SK-N-SH (cell line): ENCODE data around the gene XRCC6. TPM values are rescaled to one million over a fixed set of nuclear protein-coding genes. Genes with fewer than 3 reads are reported as not detected.

Source experiments
- CTCF ChIA-PET: fragments of 300-600, 350-600 bp; formaldehyde crosslinking; extraction: SDS; loops from one replicate; lab custom pipeline; 2021; lab: Yijun Ruan, JAX
- POLR2A ChIA-PET: fragments of 350-600 bp; sonication (Branson Sonifier 250); formaldehyde crosslinking; extraction: SDS; loops from one replicate; lab custom pipeline; 2020; ENCODE audit warnings: antibody characterized with exemption, inconsistent platforms; lab: Yijun Ruan, JAX
- DNase-seq: peaks from one replicate; pipeline ENCODE4 v3.0.0; 2012
- H2AFZ ChIP-seq: fragments of 200-600 bp; sonication (generic); 2 replicates; pipeline ENCODE4 v1.8.1; 2016; ENCODE audit warnings: antibody characterized with exemption, mild to moderate bottlenecking, low read depth
- H3F3A ChIP-seq: fragments of 200-600 bp; sonication (generic); replicated peaks from 2 replicates; pipeline ENCODE3; 2016; ENCODE audit warnings: antibody characterized with exemption, mild to moderate bottlenecking; ENCODE audit not compliant: insufficient read depth
- H3K27ac ChIP-seq, 2 experiments: fragments of 200-500 bp in 1 of 2; fragments of 200-600 bp in 1 of 2; sonication (Bioruptor generic) in 1 of 2; sonication (generic), shearing (Covaris generic) in 1 of 2; 2 replicates each; pipeline versions ENCODE4 v1.5.1 to v1.6.1; 2014 to 2016; ENCODE audit warnings: low read depth in 2 of 2, inconsistent platforms in 1 of 2, low read length in 1 of 2, mild to moderate bottlenecking in 1 of 2, mixed read lengths in 1 of 2
- H3K27me3 ChIP-seq: fragments of 200-600 bp; sonication (generic), shearing (Covaris generic); 2 replicates; pipeline ENCODE4 v1.6.1; 2016; ENCODE audit warnings: mixed run types; ENCODE audit not compliant: insufficient read depth
- H3K36me3 ChIP-seq, 2 experiments: fragments of 200-500 bp in 1 of 2; fragments of 200-600 bp in 1 of 2; sonication (Bioruptor generic) in 1 of 2; sonication (generic) in 1 of 2; replicated peaks in 1 of 2; 2 replicates each; pipeline versions ENCODE3 to v1.5.1; 2014 to 2016; ENCODE audit warnings: low read length in 1 of 2, mild to moderate bottlenecking in 1 of 2; ENCODE audit not compliant: insufficient read depth in 2 of 2, control insufficient read depth in 1 of 2
- H3K4me1 ChIP-seq, 2 experiments: fragments of 200-500 bp in 1 of 2; fragments of 200-600 bp in 1 of 2; sonication (Bioruptor generic) in 1 of 2; sonication (generic), shearing (Covaris generic) in 1 of 2; 2 replicates each; pipeline versions ENCODE4 v1.5.1 to v1.6.1; 2014 to 2016; ENCODE audit warnings: low read depth in 1 of 2, low read length in 1 of 2, mixed run types in 1 of 2; ENCODE audit not compliant: insufficient read depth in 2 of 2, control insufficient read depth in 1 of 2
- H3K4me2 ChIP-seq: fragments of 200-600 bp; sonication (generic), shearing (Covaris generic); 2 replicates; pipeline ENCODE4 v1.6.1; 2017; ENCODE audit warnings: mixed run types
- H3K4me3 ChIP-seq, 2 experiments: fragments of 200-500 bp in 1 of 2; fragments of 200-600 bp in 1 of 2; sonication (Bioruptor generic) in 1 of 2; sonication (generic), shearing (Covaris generic) in 1 of 2; 2 replicates each; pipeline versions ENCODE4 v1.5.1 to v1.8.1; 2014 to 2016; ENCODE audit warnings: low read depth in 2 of 2, inconsistent platforms in 1 of 2, low read length in 1 of 2, mild to moderate bottlenecking in 1 of 2, mixed read lengths in 1 of 2, moderate library complexity in 1 of 2
- H3K79me2 ChIP-seq: fragments of 200-600 bp; sonication (generic); 2 replicates; pipeline ENCODE4 v1.8.1; 2017; ENCODE audit warnings: mild to moderate bottlenecking; ENCODE audit not compliant: insufficient read depth
- H3K9ac ChIP-seq: fragments of 200-600 bp; sonication (generic); 2 replicates; pipeline ENCODE4 v1.6.1; 2017; ENCODE audit warnings: mixed run types
- H3K9me2 ChIP-seq: fragments of 200-600 bp; sonication (generic); 2 replicates; pipeline ENCODE4 v1.6.1; 2017; ENCODE audit warnings: mixed run types
- H3K9me3 ChIP-seq: fragments of 200-600 bp; sonication (generic); 2 replicates; pipeline ENCODE4 v1.6.1; 2017; ENCODE audit warnings: mixed run types, mild to moderate bottlenecking, moderate library complexity
- H4K20me1 ChIP-seq: fragments of 200-600 bp; sonication (generic); 2 replicates; pipeline ENCODE4 v1.6.1; 2017; ENCODE audit warnings: mild to moderate bottlenecking, mixed run types; ENCODE audit not compliant: insufficient read depth
- FOSL2 ChIP-seq: IDR thresholded peaks from 2 replicates; pipeline ENCODE4 v1.4.0; 2012; ENCODE audit warnings: low read depth, mild to moderate bottlenecking, moderate library complexity, borderline replicate concordance
- FOXJ3 ChIP-seq: sonication (generic); formaldehyde crosslinking; IDR thresholded peaks from 2 replicates; pipeline ENCODE4 v1.5.1; 2020; ENCODE audit warnings: mild to moderate bottlenecking, missing genetic modification reagents
- FOXM1 ChIP-seq: IDR thresholded peaks from 2 replicates; pipeline ENCODE4 v1.4.0; 2012; ENCODE audit warnings: low read depth, mild to moderate bottlenecking
- GABPA ChIP-seq: IDR thresholded peaks from 2 replicates; pipeline ENCODE4 v1.4.0; 2012; ENCODE audit warnings: low read depth, mild to moderate bottlenecking
- JUND ChIP-seq: IDR thresholded peaks from 2 replicates; pipeline ENCODE4 v1.4.0; 2012
- MEF2A ChIP-seq: IDR thresholded peaks from 2 replicates; pipeline ENCODE4 v1.4.0; 2012; ENCODE audit warnings: low read depth, borderline replicate concordance
- NRF1 ChIP-seq: IDR thresholded peaks from 2 replicates; pipeline ENCODE4 v1.6.1; 2012; ENCODE audit warnings: low read depth, mild to moderate bottlenecking, low read length
- POLR2AphosphoS5 ChIP-seq: IDR thresholded peaks from 2 replicates; pipeline ENCODE4 v1.6.1; 2012; ENCODE audit warnings: low read depth, low read length
- RAD21 ChIP-seq: IDR thresholded peaks from 2 replicates; pipeline ENCODE4 v1.6.1; 2012; ENCODE audit warnings: mild to moderate bottlenecking, low read length
- RCOR1 ChIP-seq: fragments of 150-350 bp; IDR thresholded peaks from 2 replicates; pipeline ENCODE4 v1.6.1; 2017; ENCODE audit warnings: antibody characterized with exemption, low read length
- RFX5 ChIP-seq: IDR thresholded peaks from 2 replicates; pipeline ENCODE4 v1.6.1; 2012; ENCODE audit warnings: mild to moderate bottlenecking, improper control_type of control experiment, low read length
- TAF1 ChIP-seq: IDR thresholded peaks from 2 replicates; pipeline ENCODE4 v1.6.1; 2012; ENCODE audit warnings: low read depth, mild to moderate bottlenecking, low read length, moderate library complexity, borderline replicate concordance
- TCF12 ChIP-seq: IDR thresholded peaks from 2 replicates; pipeline ENCODE4 v1.4.0; 2012
- TEAD4 ChIP-seq: IDR thresholded peaks from 2 replicates; pipeline ENCODE4 v1.4.0; 2012; ENCODE audit warnings: mild to moderate bottlenecking, borderline replicate concordance; ENCODE audit not compliant: insufficient read depth
- WGBS: methylation state at CpG from one replicate; pipeline ENCODE4 v1.1.6; 2017; ENCODE audit warnings: low lambda C conversion rate; 5-methylcytosine and 5-hydroxymethylcytosine counted together
- polyA plus RNA-seq, 3 experiments: library from polyadenylated mRNA; depleted of rRNA; stranded (reverse); fragments of >200 nt; gene quantifications; 2 replicates each; pipeline ENCODE4 v1.2.3, GENCODE V29; 2012
- TF ChIP-seq, protein P1 (sequence below): fragments of 150-350 bp; IDR thresholded peaks from 2 replicates; pipeline ENCODE4 v1.6.1; 2017; ENCODE audit warnings: antibody characterized with exemption, low read length, low read depth, borderline replicate concordance
- TF ChIP-seq, protein P2 (sequence below): IDR thresholded peaks from 2 replicates; pipeline ENCODE4 v1.4.0; 2012; ENCODE audit warnings: low read depth, borderline replicate concordance
- TF ChIP-seq, protein P3 (sequence below): IDR thresholded peaks from 2 replicates; pipeline ENCODE4 v1.4.0; 2012; ENCODE audit warnings: low read depth, borderline replicate concordance
- TF ChIP-seq, protein P4 (sequence below): IDR thresholded peaks from 2 replicates; pipeline ENCODE4 v1.6.1; 2012; ENCODE audit warnings: mild to moderate bottlenecking, low read depth, low read length, moderate library complexity
- TF ChIP-seq, protein P5 (sequence below): IDR thresholded peaks from 2 replicates; pipeline ENCODE4; 2012

The XRCC6 gene
- polyA plus RNA-seq, 1 of the 3 experiments (the other 2 are of a cell fraction): 78.1 TPM

DNA sequence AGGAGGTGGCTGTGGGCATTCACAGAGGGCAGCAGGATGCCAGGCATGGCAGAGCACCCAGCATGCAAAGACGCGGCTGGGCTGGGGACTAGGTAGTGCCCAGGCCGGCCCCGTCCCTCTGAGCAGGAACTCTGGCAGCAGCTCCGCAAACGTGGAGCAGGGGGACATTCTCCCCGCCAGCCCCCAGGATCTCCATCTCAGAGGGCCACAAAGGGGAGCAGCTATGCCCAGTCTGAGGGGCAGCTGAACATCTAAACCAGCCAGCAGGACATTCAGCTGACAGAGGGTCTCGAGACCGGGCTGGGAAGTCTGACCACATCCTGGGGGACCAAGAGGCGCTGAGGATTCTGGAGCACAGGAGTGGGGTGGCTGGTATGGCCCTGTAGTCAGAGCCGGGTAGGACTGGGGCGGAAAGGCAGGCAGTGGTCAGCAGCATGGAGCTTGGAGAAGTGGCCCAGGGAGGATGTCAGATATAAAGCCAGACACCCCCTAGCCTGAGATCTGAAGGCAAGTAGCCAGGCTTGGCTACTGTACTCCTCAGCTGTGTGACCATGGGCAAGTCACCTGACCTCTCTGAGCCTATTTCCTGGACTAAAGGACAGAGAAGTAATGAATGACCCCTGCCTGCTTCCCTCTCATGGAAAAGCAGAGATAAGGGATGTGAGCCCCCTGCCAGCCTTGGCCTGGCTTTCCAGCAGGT is 41.6 kb upstream of the XRCC6 start:
- WGBS: 60% methylated on average over 1 of the region's 12 CpGs
- no peaks in the 10 kb centered on the region for H3F3A ChIP-seq
- H2AFZ ChIP-seq: no peak overlapping the region
- H3K4me1 ChIP-seq: no peaks in the 10 kb centered on the region; a peak in 1 of 4 replicates
- H3K79me2 ChIP-seq: no peaks in the 10 kb centered on the region
- POLR2A ChIA-PET: no interaction called here
- H3K9me3 ChIP-seq: no peaks in the 10 kb centered on the region
- CTCF ChIA-PET: interaction anchor here (1.1 kb wide), 1 partner anchor 36 kb away, joined by 4 read pairs; the partner anchor contains the start of gene POLR3H
- no peaks in the 10 kb centered on the region for H3K36me3 ChIP-seq
- TF ChIP-seq RAD21 (no peak), POLR2AphosphoS5 (no peak), TAF1 (no peak), TCF12 (no peak), NRF1 (no peak), RCOR1 (no peak), TEAD4 (no peak), FOXM1 (no peak), GABPA (no peak), MEF2A (no peak), RFX5 (no peak), JUND (no peak), FOSL2 (no peak), FOXJ3 (CRISPR knock-in tag) (no peak)
- TF ChIP-seq, protein P1, sequence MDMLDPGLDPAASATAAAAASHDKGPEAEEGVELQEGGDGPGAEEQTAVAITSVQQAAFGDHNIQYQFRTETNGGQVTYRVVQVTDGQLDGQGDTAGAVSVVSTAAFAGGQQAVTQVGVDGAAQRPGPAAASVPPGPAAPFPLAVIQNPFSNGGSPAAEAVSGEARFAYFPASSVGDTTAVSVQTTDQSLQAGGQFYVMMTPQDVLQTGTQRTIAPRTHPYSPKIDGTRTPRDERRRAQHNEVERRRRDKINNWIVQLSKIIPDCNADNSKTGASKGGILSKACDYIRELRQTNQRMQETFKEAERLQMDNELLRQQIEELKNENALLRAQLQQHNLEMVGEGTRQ: no peak
- TF ChIP-seq, protein P2, sequence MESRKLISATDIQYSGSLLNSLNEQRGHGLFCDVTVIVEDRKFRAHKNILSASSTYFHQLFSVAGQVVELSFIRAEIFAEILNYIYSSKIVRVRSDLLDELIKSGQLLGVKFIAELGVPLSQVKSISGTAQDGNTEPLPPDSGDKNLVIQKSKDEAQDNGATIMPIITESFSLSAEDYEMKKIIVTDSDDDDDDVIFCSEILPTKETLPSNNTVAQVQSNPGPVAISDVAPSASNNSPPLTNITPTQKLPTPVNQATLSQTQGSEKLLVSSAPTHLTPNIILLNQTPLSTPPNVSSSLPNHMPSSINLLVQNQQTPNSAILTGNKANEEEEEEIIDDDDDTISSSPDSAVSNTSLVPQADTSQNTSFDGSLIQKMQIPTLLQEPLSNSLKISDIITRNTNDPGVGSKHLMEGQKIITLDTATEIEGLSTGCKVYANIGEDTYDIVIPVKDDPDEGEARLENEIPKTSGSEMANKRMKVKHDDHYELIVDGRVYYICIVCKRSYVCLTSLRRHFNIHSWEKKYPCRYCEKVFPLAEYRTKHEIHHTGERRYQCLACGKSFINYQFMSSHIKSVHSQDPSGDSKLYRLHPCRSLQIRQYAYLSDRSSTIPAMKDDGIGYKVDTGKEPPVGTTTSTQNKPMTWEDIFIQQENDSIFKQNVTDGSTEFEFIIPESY: no peak
- TF ChIP-seq, protein P3, sequence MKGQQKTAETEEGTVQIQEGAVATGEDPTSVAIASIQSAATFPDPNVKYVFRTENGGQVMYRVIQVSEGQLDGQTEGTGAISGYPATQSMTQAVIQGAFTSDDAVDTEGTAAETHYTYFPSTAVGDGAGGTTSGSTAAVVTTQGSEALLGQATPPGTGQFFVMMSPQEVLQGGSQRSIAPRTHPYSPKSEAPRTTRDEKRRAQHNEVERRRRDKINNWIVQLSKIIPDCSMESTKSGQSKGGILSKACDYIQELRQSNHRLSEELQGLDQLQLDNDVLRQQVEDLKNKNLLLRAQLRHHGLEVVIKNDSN: no peak
- TF ChIP-seq, protein P4, sequence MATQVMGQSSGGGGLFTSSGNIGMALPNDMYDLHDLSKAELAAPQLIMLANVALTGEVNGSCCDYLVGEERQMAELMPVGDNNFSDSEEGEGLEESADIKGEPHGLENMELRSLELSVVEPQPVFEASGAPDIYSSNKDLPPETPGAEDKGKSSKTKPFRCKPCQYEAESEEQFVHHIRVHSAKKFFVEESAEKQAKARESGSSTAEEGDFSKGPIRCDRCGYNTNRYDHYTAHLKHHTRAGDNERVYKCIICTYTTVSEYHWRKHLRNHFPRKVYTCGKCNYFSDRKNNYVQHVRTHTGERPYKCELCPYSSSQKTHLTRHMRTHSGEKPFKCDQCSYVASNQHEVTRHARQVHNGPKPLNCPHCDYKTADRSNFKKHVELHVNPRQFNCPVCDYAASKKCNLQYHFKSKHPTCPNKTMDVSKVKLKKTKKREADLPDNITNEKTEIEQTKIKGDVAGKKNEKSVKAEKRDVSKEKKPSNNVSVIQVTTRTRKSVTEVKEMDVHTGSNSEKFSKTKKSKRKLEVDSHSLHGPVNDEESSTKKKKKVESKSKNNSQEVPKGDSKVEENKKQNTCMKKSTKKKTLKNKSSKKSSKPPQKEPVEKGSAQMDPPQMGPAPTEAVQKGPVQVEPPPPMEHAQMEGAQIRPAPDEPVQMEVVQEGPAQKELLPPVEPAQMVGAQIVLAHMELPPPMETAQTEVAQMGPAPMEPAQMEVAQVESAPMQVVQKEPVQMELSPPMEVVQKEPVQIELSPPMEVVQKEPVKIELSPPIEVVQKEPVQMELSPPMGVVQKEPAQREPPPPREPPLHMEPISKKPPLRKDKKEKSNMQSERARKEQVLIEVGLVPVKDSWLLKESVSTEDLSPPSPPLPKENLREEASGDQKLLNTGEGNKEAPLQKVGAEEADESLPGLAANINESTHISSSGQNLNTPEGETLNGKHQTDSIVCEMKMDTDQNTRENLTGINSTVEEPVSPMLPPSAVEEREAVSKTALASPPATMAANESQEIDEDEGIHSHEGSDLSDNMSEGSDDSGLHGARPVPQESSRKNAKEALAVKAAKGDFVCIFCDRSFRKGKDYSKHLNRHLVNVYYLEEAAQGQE: no peak
- TF ChIP-seq, protein P5, sequence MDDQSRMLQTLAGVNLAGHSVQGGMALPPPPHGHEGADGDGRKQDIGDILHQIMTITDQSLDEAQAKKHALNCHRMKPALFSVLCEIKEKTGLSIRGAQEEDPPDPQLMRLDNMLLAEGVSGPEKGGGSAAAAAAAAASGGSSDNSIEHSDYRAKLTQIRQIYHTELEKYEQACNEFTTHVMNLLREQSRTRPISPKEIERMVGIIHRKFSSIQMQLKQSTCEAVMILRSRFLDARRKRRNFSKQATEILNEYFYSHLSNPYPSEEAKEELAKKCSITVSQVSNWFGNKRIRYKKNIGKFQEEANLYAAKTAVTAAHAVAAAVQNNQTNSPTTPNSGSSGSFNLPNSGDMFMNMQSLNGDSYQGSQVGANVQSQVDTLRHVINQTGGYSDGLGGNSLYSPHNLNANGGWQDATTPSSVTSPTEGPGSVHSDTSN: no peak
- no peak overlapping the region for H3K9ac ChIP-seq
- H3K4me2 ChIP-seq: no peak overlapping the region
- no peaks in the 10 kb centered on the region for H3K27me3 ChIP-seq
- no peaks in the 10 kb centered on the region for H4K20me1 ChIP-seq
- H3K4me3 ChIP-seq: no peak overlapping the region
- no peak overlapping the region for H3K27ac ChIP-seq
- no peak for DNase-seq
- H3K9me2 ChIP-seq: no peaks in the 10 kb centered on the region
